ENCODE results near the gene ATP2B2. TPM values are rescaled to one million over a fixed set of nuclear protein-coding genes. Genes with fewer than 3 reads are reported as not detected.
A peak's percentile ranks its signal among the peaks of the same experiment; 100 is the strongest.

The ATP2B2 gene
- total and polyA plus RNA-seq, 2 experiments from 2014 or later, result 0.66 to 1.8 TPM

GRCh38 chr3:10404377-10404776 is 101.0 kb downstream of the ATP2B2 start:
- WGBS (ENCODE audit: low lambda C conversion rate, missing lambda C conversion rate), result 59% methylated on average over 4 of the region's 4 CpGs
- no peaks in the 10 kb centered on the region for H4K20me1 ChIP-seq (ENCODE audit: insufficient read depth, poor library complexity, severe bottlenecking)

GRCh38 chr3:10401990-10402761 is 103.2 kb downstream of the ATP2B2 start:
- no peak overlapping the region for H3K4me3 ChIP-seq
- H3K4me2 ChIP-seq, result no peak overlapping the region
- no peaks in the 10 kb centered on the region for H3K79me2 ChIP-seq
- no peak overlapping the region for H2AFZ ChIP-seq
- H3K9me3 ChIP-seq (ENCODE audit: low read depth), result no peaks in the 10 kb centered on the region
- no peaks in the 10 kb centered on the region for H3K36me3 ChIP-seq (replicated peaks; ENCODE audit: insufficient read depth, low read depth)
- H3K27ac ChIP-seq, result no peak overlapping the region
- no peak for TF ChIP-seq EZH2phosphoT487 (IDR thresholded peaks at IDR 0.05; ENCODE audit: low read depth, severe bottlenecking, unreplicated experiment)
- no peak for TF ChIP-seq EZH2 (IDR thresholded peaks at IDR 0.05; ENCODE audit: borderline replicate concordance)
- TF ChIP-seq CTCF (IDR thresholded peaks at IDR 0.05; ENCODE audit: poor library complexity), result no peak
- H3K9me2 ChIP-seq (replicated peaks; ENCODE audit: insufficient read depth), result no peaks in the 10 kb centered on the region
- no peak for DNase-seq (ENCODE audit: low spot score)
- H4K20me1 ChIP-seq (ENCODE audit: insufficient read depth, poor library complexity, severe bottlenecking), result no peaks in the 10 kb centered on the region
- H3K4me1 ChIP-seq (ENCODE audit: insufficient read depth), result no peaks in the 10 kb centered on the region
- WGBS (ENCODE audit: low lambda C conversion rate, missing lambda C conversion rate), result 92% methylated on average over 14 of the region's 14 CpGs
- no peaks in the 10 kb centered on the region for H3K27me3 ChIP-seq

More at GRCh38 chr3:10404377-10404776, 101.0 kb downstream of the ATP2B2 start:
- H3K79me2 ChIP-seq, result no peaks in the 10 kb centered on the region
- no peaks in the 10 kb centered on the region for H3K36me3 ChIP-seq (replicated peaks; ENCODE audit: insufficient read depth, low read depth)
- H3K4me3 ChIP-seq, result no peak overlapping the region
- no peak for DNase-seq (ENCODE audit: low spot score)
- no peak overlapping the region for H3K27ac ChIP-seq
- no peak overlapping the region for H3K4me2 ChIP-seq
- no peak overlapping the region for H2AFZ ChIP-seq
- H3K9me3 ChIP-seq (ENCODE audit: low read depth), result no peaks in the 10 kb centered on the region
- TF ChIP-seq CTCF (IDR thresholded peaks at IDR 0.05; ENCODE audit: poor library complexity) (no peak), EZH2phosphoT487 (IDR thresholded peaks at IDR 0.05; ENCODE audit: low read depth, severe bottlenecking, unreplicated experiment) (no peak), EZH2 (IDR thresholded peaks at IDR 0.05; ENCODE audit: borderline replicate concordance) (no peak)
- no peaks in the 10 kb centered on the region for H3K4me1 ChIP-seq (ENCODE audit: insufficient read depth)
- H3K27me3 ChIP-seq, result no peaks in the 10 kb centered on the region
- no peaks in the 10 kb centered on the region for H3K9me2 ChIP-seq (replicated peaks; ENCODE audit: insufficient read depth)

- no peaks in the 10 kb centered on the region for H3K27me3 ChIP-seq
- H3K4me2 ChIP-seq, result no peak overlapping the region
- H3K4me1 ChIP-seq (ENCODE audit: insufficient read depth), result no peaks in the 10 kb centered on the region
- H3K9me2 ChIP-seq (replicated peaks; ENCODE audit: insufficient read depth), result no peaks in the 10 kb centered on the region
- WGBS (ENCODE audit: low lambda C conversion rate, missing lambda C conversion rate), result 93% methylated on average over 12 of the region's 12 CpGs
- H2AFZ ChIP-seq, result no peak overlapping the region
- H3K9me3 ChIP-seq (ENCODE audit: low read depth), result no peaks in the 10 kb centered on the region
- no peaks in the 10 kb centered on the region for H3K79me2 ChIP-seq
- no peaks in the 10 kb centered on the region for H4K20me1 ChIP-seq (ENCODE audit: insufficient read depth, poor library complexity, severe bottlenecking)
- peak; percentile 1 for TF ChIP-seq CTCF (IDR thresholded peaks at IDR 0.05; ENCODE audit: poor library complexity)
- TF ChIP-seq EZH2phosphoT487 (IDR thresholded peaks at IDR 0.05; ENCODE audit: low read depth, severe bottlenecking, unreplicated experiment), result no peak
- no peak for DNase-seq (ENCODE audit: low spot score)
- H3K4me3 ChIP-seq, result no peak overlapping the region
- no peaks in the 10 kb centered on the region for H3K36me3 ChIP-seq (replicated peaks; ENCODE audit: insufficient read depth, low read depth)
- H3K27ac ChIP-seq, result peak overlapping the region; percentile 40
Observed at GRCh38 chr3:10400749-10401495, 104.5 kb downstream of the ATP2B2 start.
